HG02884 (cell line): ENCODE data around the gene GOPC.
"Not testable (repeated sequence)": the region's sequence is repeated elsewhere in the genome, so short reads cannot be mapped to it uniquely, and the experiment has no call there.

Source experiments
- ATAC-seq: cut with Tn5 transposase; IDR thresholded peaks from one replicate; pipeline ENCODE4 v1.9.1; 2021; ENCODE audit warnings: mild to moderate bottlenecking, moderate library complexity; ENCODE audit not compliant: unreplicated experiment

The GOPC gene

GRCh38 chr6:117518870-117519269 is 83.4 kb downstream of the GOPC start:
- ATAC-seq, result no peak

- not testable (repeated sequence) for ATAC-seq
Measured at GRCh38 chr6:117517995-117518394, 84.3 kb downstream of the GOPC start.

- no peak for ATAC-seq
Measured at GRCh38 chr6:117515326-117515725, 87.0 kb downstream of the GOPC start.

GRCh38 chr6:117514655-117515054 is 87.7 kb downstream of the GOPC start:
- ATAC-seq, result no peak

GRCh38 chr6:117513778-117514365 is 88.4 kb downstream of the GOPC start:
- ATAC-seq, result no peak

GRCh38 chr6:117512987-117513573 is 89.2 kb downstream of the GOPC start:
- ATAC-seq, result no peak

GRCh38 chr6:117512056-117512828 is 90.1 kb downstream of the GOPC start:
- ATAC-seq, result no peak
